GM12865 (cell line): Measurements from ENCODE around the gene RAB36.
A peak's percentile ranks its signal among the peaks of the same experiment; 100 is the strongest.

Source experiments
- DNase-seq: peaks from one replicate; pipeline ENCODE4 v3.0.0; 2010; ENCODE audit warnings: low read depth
- H3K4me3 ChIP-seq: 2 replicates; pipeline ENCODE4 v1.5.1; 2011; ENCODE audit warnings: mild to moderate bottlenecking, low read depth, low read length, control low read depth
- CTCF ChIP-seq: IDR thresholded peaks from 2 replicates; pipeline ENCODE4 v1.5.1; 2011; ENCODE audit warnings: low read length, control low read depth, low read depth, inconsistent platforms; ENCODE audit not compliant: insufficient read depth; ENCODE audit errors: missing control alignments

The RAB36 gene

GRCh38 chr22:23179381-23180299 lies 34.4 kb downstream of the RAB36 start:
- TF ChIP-seq CTCF: no peak
- peak overlapping the region; percentile 41 for H3K4me3 ChIP-seq
- peak; percentile 18 for DNase-seq

DNA sequence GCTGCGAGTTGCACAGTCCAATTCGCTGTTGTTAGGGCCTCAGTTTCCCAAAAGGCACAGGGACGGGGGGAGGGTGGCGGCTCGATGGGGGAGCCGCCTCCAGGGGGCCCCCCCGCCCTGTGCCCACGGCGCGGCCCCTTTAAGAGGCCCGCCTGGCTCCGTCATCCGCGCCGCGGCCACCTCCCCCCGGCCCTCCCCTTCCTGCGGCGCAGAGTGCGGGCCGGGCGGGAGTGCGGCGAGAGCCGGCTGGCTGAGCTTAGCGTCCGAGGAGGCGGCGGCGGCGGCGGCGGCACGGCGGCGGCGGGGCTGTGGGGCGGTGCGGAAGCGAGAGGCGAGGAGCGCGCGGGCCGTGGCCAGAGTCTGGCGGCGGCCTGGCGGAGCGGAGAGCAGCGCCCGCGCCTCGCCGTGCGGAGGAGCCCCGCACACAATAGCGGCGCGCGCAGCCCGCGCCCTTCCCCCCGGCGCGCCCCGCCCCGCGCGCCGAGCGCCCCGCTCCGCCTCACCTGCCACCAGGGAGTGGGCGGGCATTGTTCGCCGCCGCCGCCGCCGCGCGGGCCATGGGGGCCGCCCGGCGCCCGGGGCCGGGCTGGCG lies 35.1 kb downstream of the RAB36 start, which contains the start of gene BCR:
Gene BCR (plus strand): TSS at position 209 of the 592 bp plus-strand sequence. CDS start 452 bp downstream, outside the sequence.
- peak; percentile 77 for DNase-seq
- no peak for TF ChIP-seq CTCF
- peak within 1 kb of the TSS; percentile 69 for H3K4me3 ChIP-seq

DNA sequence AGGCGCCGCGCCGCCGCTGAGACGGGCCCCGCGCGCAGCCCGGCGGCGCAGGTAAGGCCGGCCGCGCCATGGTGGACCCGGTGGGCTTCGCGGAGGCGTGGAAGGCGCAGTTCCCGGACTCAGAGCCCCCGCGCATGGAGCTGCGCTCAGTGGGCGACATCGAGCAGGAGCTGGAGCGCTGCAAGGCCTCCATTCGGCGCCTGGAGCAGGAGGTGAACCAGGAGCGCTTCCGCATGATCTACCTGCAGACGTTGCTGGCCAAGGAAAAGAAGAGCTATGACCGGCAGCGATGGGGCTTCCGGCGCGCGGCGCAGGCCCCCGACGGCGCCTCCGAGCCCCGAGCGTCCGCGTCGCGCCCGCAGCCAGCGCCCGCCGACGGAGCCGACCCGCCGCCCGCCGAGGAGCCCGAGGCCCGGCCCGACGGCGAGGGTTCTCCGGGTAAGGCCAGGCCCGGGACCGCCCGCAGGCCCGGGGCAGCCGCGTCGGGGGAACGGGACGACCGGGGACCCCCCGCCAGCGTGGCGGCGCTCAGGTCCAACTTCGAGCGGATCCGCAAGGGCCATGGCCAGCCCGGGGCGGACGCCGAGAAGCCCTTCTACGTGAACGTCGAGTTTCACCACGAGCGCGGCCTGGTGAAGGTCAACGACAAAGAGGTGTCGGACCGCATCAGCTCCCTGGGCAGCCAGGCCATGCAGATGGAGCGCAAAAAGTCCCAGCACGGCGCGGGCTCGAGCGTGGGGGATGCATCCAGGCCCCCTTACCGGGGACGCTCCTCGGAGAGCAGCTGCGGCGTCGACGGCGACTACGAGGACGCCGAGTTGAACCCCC lies 35.8 kb downstream of the RAB36 start:
- TF ChIP-seq CTCF: no peak

GRCh38 chr22:23181721-23182308 lies 36.5 kb downstream of the RAB36 start:
- peak; percentile 10 for DNase-seq
- TF ChIP-seq CTCF: no peak
- peak overlapping the region; percentile 55 for H3K4me3 ChIP-seq

More for the DNA sequence above, 35.8 kb downstream of the RAB36 start:
- peak; percentile 54 for DNase-seq
- H3K4me3 ChIP-seq: peak overlapping the region; percentile 69

DNA sequence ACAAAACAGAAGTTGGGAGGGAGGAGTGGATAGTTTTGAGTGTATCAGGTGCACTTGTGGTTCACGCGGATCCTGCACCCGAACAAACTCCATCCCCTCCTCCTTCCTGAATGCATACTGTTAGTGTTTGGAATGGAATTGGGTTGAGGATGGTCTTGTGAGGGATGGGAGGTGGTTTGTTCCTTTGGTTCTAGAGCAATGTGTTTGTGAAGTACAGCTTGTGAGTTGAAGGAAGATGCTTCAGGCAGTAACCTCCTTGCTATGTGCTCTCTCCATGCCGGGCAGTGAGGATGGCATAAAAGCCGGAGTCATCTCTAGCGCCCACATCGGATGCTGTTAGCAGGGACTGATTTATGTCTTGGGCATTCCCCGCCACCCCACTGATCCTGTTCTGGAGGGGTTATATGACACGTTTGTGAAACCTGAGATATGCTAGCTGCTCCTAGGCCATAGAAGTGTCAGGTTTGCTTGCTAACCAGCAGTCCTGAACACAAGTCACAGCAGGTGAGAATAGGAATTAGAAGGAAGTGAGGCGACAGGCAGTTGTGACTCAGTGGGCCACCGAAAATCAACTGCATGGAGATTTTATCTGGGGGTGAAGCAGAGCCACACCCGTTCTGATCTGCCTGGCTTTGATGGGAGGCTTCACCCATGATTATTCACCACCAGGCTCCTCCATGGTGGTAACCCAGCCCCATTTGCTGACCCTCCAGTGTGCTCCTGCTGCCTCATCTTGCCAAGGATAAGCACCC lies 37.2 kb downstream of the RAB36 start:
- H3K4me3 ChIP-seq: peak overlapping the region; percentile 55
- DNase-seq: peak; percentile 67
- TF ChIP-seq CTCF: no peak
